ENCODE measurements around the gene GRIA4.

Gene GRIA4

DNA sequence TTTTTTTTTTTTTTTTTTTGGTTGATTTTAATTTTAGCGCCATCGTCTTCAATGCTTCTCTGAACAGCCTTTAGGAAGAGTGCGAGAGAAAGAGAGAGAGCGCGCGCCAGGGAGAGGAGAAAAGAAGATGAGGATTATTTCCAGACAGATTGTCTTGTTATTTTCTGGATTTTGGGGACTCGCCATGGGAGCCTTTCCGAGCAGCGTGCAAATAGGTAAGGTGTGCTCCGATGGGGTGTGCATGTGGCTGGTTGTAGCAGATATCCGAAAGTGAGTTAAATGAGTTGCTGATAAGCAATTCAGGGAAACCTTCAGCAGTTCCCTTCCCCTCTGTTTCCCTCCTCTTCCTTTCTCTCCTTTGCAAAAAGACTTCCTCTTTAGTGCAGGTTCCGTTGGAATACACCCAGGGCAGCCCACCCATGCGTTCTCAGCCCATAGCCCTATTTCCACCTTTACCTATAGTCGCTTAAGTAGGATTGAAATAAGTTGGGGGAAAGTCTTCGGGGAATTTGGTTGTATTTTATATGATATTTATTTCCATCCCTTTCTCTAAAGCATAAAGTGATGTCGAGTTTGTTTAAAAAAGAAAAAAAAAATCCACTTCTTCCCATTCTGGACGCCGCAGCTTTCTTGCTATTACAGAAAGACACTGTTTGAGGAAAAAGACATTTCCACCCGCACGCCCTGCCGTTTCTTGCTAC lies 1.1 kb downstream of the GRIA4 start:
- H3K27me3 ChIP-seq (ENCODE audit: control insufficient read depth, insufficient read depth, low read length): peaks cover 27% of the 10 kb centered on the region
- H3K9ac ChIP-seq (ENCODE audit: low read length): peak overlapping the region; percentile 22
- peak overlapping the region; percentile 14 for H3K4me3 ChIP-seq (ENCODE audit: low read length)

DNA sequence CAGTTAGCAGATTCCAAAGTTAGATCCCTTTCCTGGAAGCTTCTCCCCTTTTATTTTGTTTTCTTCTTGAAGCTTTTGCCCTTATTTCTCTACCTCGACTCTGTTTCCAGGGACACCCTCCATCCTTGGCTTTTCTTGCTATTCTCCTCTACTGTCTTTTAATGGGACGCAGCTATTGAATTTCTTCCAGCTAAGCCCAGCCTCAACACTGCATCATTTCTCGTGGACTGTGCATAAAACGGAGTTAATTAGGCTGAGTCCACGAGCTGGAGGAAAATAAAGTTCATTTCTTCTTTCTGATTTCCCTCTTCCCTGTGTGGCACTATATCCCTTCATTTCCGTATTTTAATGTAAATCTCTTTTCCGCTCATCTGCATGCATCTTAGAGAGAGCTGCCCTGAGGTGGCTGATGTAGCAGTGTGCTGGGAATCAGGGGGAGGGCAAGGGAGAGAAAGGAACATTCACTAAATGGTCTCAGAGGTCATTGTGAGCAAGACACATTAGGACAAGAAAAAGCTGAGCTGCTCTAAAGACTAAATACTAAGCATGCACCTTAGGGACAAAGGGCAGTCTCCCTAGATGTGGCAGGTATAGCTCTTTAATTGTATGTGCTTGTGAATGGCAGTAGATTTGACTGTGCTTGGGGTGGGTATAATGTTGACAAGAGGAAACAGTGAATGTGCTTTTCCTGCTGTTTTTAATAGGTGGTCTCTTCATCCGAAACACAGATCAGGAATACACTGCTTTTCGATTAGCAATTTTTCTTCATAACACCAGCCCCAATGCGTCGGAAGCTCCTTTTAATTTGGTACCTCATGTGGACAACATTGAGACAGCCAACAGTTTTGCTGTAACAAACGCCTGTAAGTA lies 1.9 kb downstream of the GRIA4 start:
- peak overlapping the region; percentile 22 for H3K9ac ChIP-seq (ENCODE audit: low read length)
- H3K4me3 ChIP-seq (ENCODE audit: low read length): no peak overlapping the region

More for the DNA sequence above, 1.1 kb downstream of the GRIA4 start:
- no peaks in the 10 kb centered on the region for H3K36me3 ChIP-seq (ENCODE audit: control insufficient read depth, insufficient read depth, low read length)
- no peaks in the 10 kb centered on the region for H3K9me3 ChIP-seq (ENCODE audit: control insufficient read depth, low read length)
- H3K4me1 ChIP-seq (ENCODE audit: control insufficient read depth, insufficient read depth, low read length): no peaks in the 10 kb centered on the region

DNA sequence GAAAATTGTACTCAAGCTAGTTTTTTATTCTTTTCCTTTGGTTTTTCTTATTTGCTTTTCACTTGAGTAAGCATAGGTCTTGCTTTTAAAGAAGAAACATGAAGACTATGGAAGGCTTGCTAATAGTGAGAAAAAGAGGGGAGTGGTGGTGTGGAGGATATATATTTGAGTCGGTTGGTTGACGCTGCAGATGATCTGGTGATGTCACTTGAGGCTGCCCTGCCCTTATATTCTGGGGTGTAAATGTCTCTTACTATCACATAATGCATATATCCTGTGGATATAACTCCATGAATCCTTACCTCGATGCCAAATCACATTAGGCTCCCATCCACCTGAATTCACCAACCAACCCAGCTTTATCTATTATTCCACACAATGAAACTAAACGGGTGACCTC lies 2.9 kb downstream of the GRIA4 start:
- H3K9me3 ChIP-seq (ENCODE audit: control insufficient read depth, low read length): no peaks in the 10 kb centered on the region
- H3K9ac ChIP-seq (ENCODE audit: low read length): no peak overlapping the region
- H3K27me3 ChIP-seq (ENCODE audit: control insufficient read depth, insufficient read depth, low read length): peaks cover 27% of the 10 kb centered on the region
- H3K4me3 ChIP-seq (ENCODE audit: low read length): no peak overlapping the region
- no peaks in the 10 kb centered on the region for H3K36me3 ChIP-seq (ENCODE audit: control insufficient read depth, insufficient read depth, low read length)
- H3K4me1 ChIP-seq (ENCODE audit: control insufficient read depth, insufficient read depth, low read length): no peaks in the 10 kb centered on the region

More for the DNA sequence above, 1.9 kb downstream of the GRIA4 start:
- Histone ChIP-seq H3K4me1 (ENCODE audit: control insufficient read depth, insufficient read depth, low read length) (no peaks in the 10 kb centered on the region), H3K27me3 (ENCODE audit: control insufficient read depth, insufficient read depth, low read length) (peaks cover 27% of the 10 kb centered on the region), H3K9me3 (ENCODE audit: control insufficient read depth, low read length) (no peaks in the 10 kb centered on the region), H3K36me3 (ENCODE audit: control insufficient read depth, insufficient read depth, low read length) (no peaks in the 10 kb centered on the region)

DNA sequence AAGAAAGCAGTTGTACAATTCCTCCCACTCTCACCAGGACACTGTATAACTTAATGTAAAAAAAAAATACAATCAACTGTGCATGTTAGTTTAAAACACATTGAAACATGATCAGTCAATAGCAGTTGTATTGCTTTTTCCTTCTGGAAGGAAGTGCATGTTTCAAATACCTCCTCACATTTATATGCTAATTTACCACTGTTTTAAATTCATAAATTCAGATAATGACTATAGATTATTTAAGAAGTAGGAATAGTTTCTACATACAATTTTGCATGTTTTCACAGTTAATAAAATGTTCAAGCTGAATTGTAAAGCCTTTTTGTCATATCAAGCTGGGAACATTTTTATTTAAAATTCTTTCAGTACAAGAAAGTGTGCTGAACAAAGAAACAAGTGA lies 3.3 kb downstream of the GRIA4 start:
- H3K9ac ChIP-seq (ENCODE audit: low read length): no peak overlapping the region
- H3K4me1 ChIP-seq (ENCODE audit: control insufficient read depth, insufficient read depth, low read length): no peaks in the 10 kb centered on the region
- H3K27me3 ChIP-seq (ENCODE audit: control insufficient read depth, insufficient read depth, low read length): peaks cover 27% of the 10 kb centered on the region
- no peaks in the 10 kb centered on the region for H3K36me3 ChIP-seq (ENCODE audit: control insufficient read depth, insufficient read depth, low read length)
- H3K9me3 ChIP-seq (ENCODE audit: control insufficient read depth, low read length): no peaks in the 10 kb centered on the region
- H3K4me3 ChIP-seq (ENCODE audit: low read length): no peak overlapping the region

DNA sequence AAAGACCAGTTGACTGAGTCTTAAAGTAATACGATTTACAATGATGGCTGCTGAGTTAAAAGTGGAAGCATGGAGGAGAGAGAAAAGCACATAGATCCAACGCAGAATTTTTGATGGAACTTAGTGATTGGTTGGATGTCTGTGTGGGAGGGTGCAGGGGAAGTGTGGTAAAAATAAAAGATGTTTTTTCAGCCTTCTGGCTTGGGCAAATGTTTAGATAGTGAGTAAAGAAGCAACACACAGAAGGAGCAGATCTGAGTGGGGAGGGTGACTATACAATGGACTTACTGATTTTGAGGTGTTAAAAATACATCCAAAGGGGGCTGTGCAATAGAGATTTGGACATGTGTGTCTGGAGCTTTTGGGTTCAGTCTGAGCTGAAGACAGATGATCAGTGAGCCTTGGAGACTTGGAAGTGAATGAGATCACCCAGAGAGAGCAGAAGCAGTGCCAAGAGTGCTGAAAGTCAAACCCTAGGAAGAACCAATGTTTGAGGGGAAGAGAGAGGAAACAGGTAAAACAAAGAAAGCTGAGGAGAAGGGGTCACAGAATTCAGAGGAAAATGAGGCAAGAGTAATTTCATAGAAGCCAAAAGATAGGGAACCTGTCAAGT lies 8.6 kb downstream of the GRIA4 start:
- no peaks in the 10 kb centered on the region for H3K36me3 ChIP-seq (ENCODE audit: control insufficient read depth, insufficient read depth, low read length)
- H3K9me3 ChIP-seq (ENCODE audit: control insufficient read depth, low read length): no peaks in the 10 kb centered on the region
- H3K27me3 ChIP-seq (ENCODE audit: control insufficient read depth, insufficient read depth, low read length): no peaks in the 10 kb centered on the region
- no peak overlapping the region for H3K9ac ChIP-seq (ENCODE audit: low read length)
- H3K4me3 ChIP-seq (ENCODE audit: low read length): no peak overlapping the region
- no peaks in the 10 kb centered on the region for H3K4me1 ChIP-seq (ENCODE audit: control insufficient read depth, insufficient read depth, low read length)

- Histone ChIP-seq H3K36me3 (ENCODE audit: control insufficient read depth, insufficient read depth, low read length) (no peaks in the 10 kb centered on the region), H3K9ac (ENCODE audit: low read length) (no peak overlapping the region), H3K4me3 (ENCODE audit: low read length) (no peak overlapping the region), H3K9me3 (ENCODE audit: control insufficient read depth, low read length) (no peaks in the 10 kb centered on the region), H3K4me1 (ENCODE audit: control insufficient read depth, insufficient read depth, low read length) (no peaks in the 10 kb centered on the region), H3K27me3 (ENCODE audit: control insufficient read depth, insufficient read depth, low read length) (no peaks in the 10 kb centered on the region)
Measured at GRCh38 chr11:105619556-105619955, 9.7 kb downstream of the GRIA4 start.

DNA sequence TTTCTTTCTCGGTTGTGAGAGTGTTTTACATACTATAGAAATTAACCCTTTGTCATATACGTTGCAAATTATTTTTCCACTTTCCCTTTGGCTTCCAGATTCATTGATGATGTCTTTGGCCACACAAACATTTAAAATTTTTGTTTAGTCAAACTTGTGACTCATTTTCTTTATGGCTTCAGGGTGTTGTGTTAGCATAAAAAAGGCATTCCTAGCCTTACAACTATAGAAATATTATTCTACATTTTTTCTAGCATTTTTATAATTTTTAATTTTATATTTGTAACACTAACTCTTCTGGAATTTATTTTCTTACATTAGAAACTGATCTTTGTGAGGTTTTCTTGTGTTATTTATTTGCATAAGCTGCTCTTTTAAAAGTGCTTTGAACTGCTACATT lies 12.1 kb downstream of the GRIA4 start:
- no peak overlapping the region for H3K4me3 ChIP-seq (ENCODE audit: low read length)
- H3K36me3 ChIP-seq (ENCODE audit: control insufficient read depth, insufficient read depth, low read length): no peaks in the 10 kb centered on the region
- H3K9me3 ChIP-seq (ENCODE audit: control insufficient read depth, low read length): no peaks in the 10 kb centered on the region
- H3K4me1 ChIP-seq (ENCODE audit: control insufficient read depth, insufficient read depth, low read length): no peaks in the 10 kb centered on the region
- H3K9ac ChIP-seq (ENCODE audit: low read length): no peak overlapping the region
- no peaks in the 10 kb centered on the region for H3K27me3 ChIP-seq (ENCODE audit: control insufficient read depth, insufficient read depth, low read length)

- Histone ChIP-seq H3K4me1 (ENCODE audit: control insufficient read depth, insufficient read depth, low read length) (no peaks in the 10 kb centered on the region), H3K9ac (ENCODE audit: low read length) (no peak overlapping the region), H3K27me3 (ENCODE audit: control insufficient read depth, insufficient read depth, low read length) (no peaks in the 10 kb centered on the region), H3K4me3 (ENCODE audit: low read length) (no peak overlapping the region), H3K36me3 (ENCODE audit: control insufficient read depth, insufficient read depth, low read length) (no peaks in the 10 kb centered on the region), H3K9me3 (ENCODE audit: control insufficient read depth, low read length) (no peaks in the 10 kb centered on the region)
Measured at GRCh38 chr11:105632316-105632715, 22.4 kb downstream of the GRIA4 start.

GRCh38 chr11:105635466-105635865 lies 25.6 kb downstream of the GRIA4 start:
- no peaks in the 10 kb centered on the region for H3K27me3 ChIP-seq (ENCODE audit: control insufficient read depth, insufficient read depth, low read length)
- no peaks in the 10 kb centered on the region for H3K36me3 ChIP-seq (ENCODE audit: control insufficient read depth, insufficient read depth, low read length)
- H3K4me1 ChIP-seq (ENCODE audit: control insufficient read depth, insufficient read depth, low read length): no peaks in the 10 kb centered on the region
- H3K9ac ChIP-seq (ENCODE audit: low read length): no peak overlapping the region
- H3K4me3 ChIP-seq (ENCODE audit: low read length): no peak overlapping the region
- no peaks in the 10 kb centered on the region for H3K9me3 ChIP-seq (ENCODE audit: control insufficient read depth, low read length)

GRCh38 chr11:105636496-105636895 lies 26.6 kb downstream of the GRIA4 start:
- Histone ChIP-seq H3K4me3 (ENCODE audit: low read length) (no peak overlapping the region), H3K27me3 (ENCODE audit: control insufficient read depth, insufficient read depth, low read length) (no peaks in the 10 kb centered on the region), H3K36me3 (ENCODE audit: control insufficient read depth, insufficient read depth, low read length) (no peaks in the 10 kb centered on the region), H3K9ac (ENCODE audit: low read length) (no peak overlapping the region), H3K4me1 (ENCODE audit: control insufficient read depth, insufficient read depth, low read length) (no peaks in the 10 kb centered on the region), H3K9me3 (ENCODE audit: control insufficient read depth, low read length) (no peaks in the 10 kb centered on the region)

DNA sequence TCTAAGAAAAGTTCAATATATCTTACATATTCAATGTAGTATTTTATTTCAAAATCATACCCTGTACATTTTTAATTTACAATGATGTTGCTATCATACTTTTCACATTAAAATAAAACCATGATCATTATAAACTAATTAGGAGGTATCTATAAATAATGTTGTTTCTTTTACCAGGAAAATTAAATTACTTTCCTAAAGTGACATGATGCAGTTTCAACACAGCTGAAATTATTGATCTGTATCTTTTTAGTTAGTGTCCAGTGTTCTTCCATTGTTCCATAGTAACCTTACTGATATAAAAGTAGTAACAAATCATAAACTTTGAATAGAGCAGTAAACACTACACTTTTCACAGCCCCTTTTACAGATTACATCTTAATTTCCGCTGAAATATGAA lies 29.7 kb downstream of the GRIA4 start:
- Histone ChIP-seq H3K36me3 (ENCODE audit: control insufficient read depth, insufficient read depth, low read length) (no peaks in the 10 kb centered on the region), H3K9me3 (ENCODE audit: control insufficient read depth, low read length) (no peaks in the 10 kb centered on the region), H3K4me1 (ENCODE audit: control insufficient read depth, insufficient read depth, low read length) (no peaks in the 10 kb centered on the region), H3K9ac (ENCODE audit: low read length) (no peak overlapping the region), H3K27me3 (ENCODE audit: control insufficient read depth, insufficient read depth, low read length) (no peaks in the 10 kb centered on the region), H3K4me3 (ENCODE audit: low read length) (no peak overlapping the region)

DNA sequence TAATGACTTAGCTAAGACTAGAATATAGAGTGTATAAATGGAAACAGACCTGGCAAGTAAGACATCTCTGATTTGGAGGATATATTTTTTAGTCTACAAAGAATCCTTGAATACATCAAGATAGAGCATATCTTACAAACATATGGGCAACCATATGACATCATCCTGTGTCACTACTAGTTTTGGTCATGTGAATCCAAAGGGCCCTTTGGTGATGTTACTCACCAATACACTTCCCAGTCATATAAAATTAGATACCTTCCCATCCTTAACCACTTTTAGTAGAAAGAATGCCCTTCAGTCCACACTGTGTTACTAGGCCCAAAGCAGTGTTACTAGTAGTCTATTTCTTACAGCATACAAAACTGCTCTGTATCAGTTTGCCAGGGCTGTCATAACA lies 31.6 kb downstream of the GRIA4 start:
- Histone ChIP-seq H3K27me3 (ENCODE audit: control insufficient read depth, insufficient read depth, low read length) (no peaks in the 10 kb centered on the region), H3K36me3 (ENCODE audit: control insufficient read depth, insufficient read depth, low read length) (no peaks in the 10 kb centered on the region), H3K9ac (ENCODE audit: low read length) (no peak overlapping the region), H3K4me1 (ENCODE audit: control insufficient read depth, insufficient read depth, low read length) (no peaks in the 10 kb centered on the region), H3K9me3 (ENCODE audit: control insufficient read depth, low read length) (no peaks in the 10 kb centered on the region), H3K4me3 (ENCODE audit: low read length) (no peak overlapping the region)

All from mucosa of stomach (tissue), 1 donor.